ENCODE measurements around the gene ADCY5. TPM values are rescaled to one million over a fixed set of nuclear protein-coding genes. Genes with fewer than 3 reads are reported as not detected.

ADCY5 gene
- total and polyA plus RNA-seq, 4 donors = 0.74 to 6.6 (median 2.9) TPM

GRCh38 chr3:123323781-123324180 lies 125.1 kb downstream of the ADCY5 start (continued):
- TF ChIP-seq ATF3 (IDR thresholded peaks at IDR 0.05) = no peak
- no peak for TF ChIP-seq FOXA2 (IDR thresholded peaks at IDR 0.05)
- no peak for TF ChIP-seq MAX (IDR thresholded peaks at IDR 0.05)

GRCh38 chr3:123322866-123323265 lies 126.0 kb downstream of the ADCY5 start:
- no peak for DNase-seq (ENCODE audit: low spot score)

GRCh38 chr3:123321806-123322205 lies 127.1 kb downstream of the ADCY5 start:
- Histone ChIP-seq H3K9me3 (ENCODE audit: control insufficient read depth in 4 of 4, low read length in 3 of 4) (no peaks in the 10 kb centered on the region), H3K36me3 (ENCODE audit: control insufficient read depth in 4 of 4, insufficient read depth in 3 of 4, low read depth in 1 of 4, low read length in 3 of 4) (no peaks in the 10 kb centered on the region), H3K27ac (ENCODE audit: low read depth in 1 of 2, low read length in 2 of 2) (no peak overlapping the region), H3K4me1 (ENCODE audit: control insufficient read depth in 4 of 4, insufficient read depth in 4 of 4, low read length in 3 of 4) (no peaks in the 10 kb centered on the region), H3K4me3 (ENCODE audit: low read depth in 1 of 3, low read length in 3 of 3) (no peak overlapping the region), H3K9ac (ENCODE audit: low read depth in 1 of 2, low read length in 2 of 2) (no peak overlapping the region), H3K27me3 (ENCODE audit: control insufficient read depth in 4 of 4, insufficient read depth in 4 of 4, low read length in 3 of 4) (no peaks in the 10 kb centered on the region)
- no peak for DNase-seq (ENCODE audit: low spot score)
- TF ChIP-seq CTCF (IDR thresholded peaks at IDR 0.05; ENCODE audit: low read depth, low read length, missing input control) = no peak
- no peak for TF ChIP-seq REST (IDR thresholded peaks at IDR 0.05)
- no peak for TF ChIP-seq JUND (IDR thresholded peaks at IDR 0.05)
- no peak for TF ChIP-seq YY1 (IDR thresholded peaks at IDR 0.05)
- TF ChIP-seq ATF3 (IDR thresholded peaks at IDR 0.05) = no peak
- WGBS = 89% methylated on average over 8 of the region's 8 CpGs

More at GRCh38 chr3:123322866-123323265, 126.0 kb downstream of the ADCY5 start:
- Histone ChIP-seq H3K27me3 (ENCODE audit: control insufficient read depth in 4 of 4, insufficient read depth in 4 of 4, low read length in 3 of 4) (no peaks in the 10 kb centered on the region), H3K4me3 (ENCODE audit: low read depth in 1 of 3, low read length in 3 of 3) (no peak overlapping the region), H3K27ac (ENCODE audit: low read depth in 1 of 2, low read length in 2 of 2) (no peak overlapping the region), H3K9ac (ENCODE audit: low read depth in 1 of 2, low read length in 2 of 2) (no peak overlapping the region), H3K36me3 (ENCODE audit: control insufficient read depth in 4 of 4, insufficient read depth in 3 of 4, low read depth in 1 of 4, low read length in 3 of 4) (no peaks in the 10 kb centered on the region), H3K9me3 (ENCODE audit: control insufficient read depth in 4 of 4, low read length in 3 of 4) (no peaks in the 10 kb centered on the region), H3K4me1 (ENCODE audit: control insufficient read depth in 4 of 4, insufficient read depth in 4 of 4, low read length in 3 of 4) (no peaks in the 10 kb centered on the region)
- TF ChIP-seq EGR1 (IDR thresholded peaks at IDR 0.05; ENCODE audit: low read depth in 2 of 2) (no peak), FOXA2 (IDR thresholded peaks at IDR 0.05) (no peak), JUND (IDR thresholded peaks at IDR 0.05) (no peak), RAD21 (IDR thresholded peaks at IDR 0.05) (no peak), ATF3 (IDR thresholded peaks at IDR 0.05) (no peak), FOXA1 (IDR thresholded peaks at IDR 0.05) (no peak), TAF1 (conservative IDR thresholded peaks at IDR 0.05) (no peak), ZBTB33 (IDR thresholded peaks at IDR 0.05) (no peak)
- 90% methylated on average over 11 of the region's 11 CpGs for WGBS

All from liver (tissue), 9 donors.